Brain microvascular endothelial cell (primary cell): ENCODE results near the gene HNMT.
"Not testable (repeated sequence)": the region's sequence is repeated elsewhere in the genome, so short reads cannot be mapped to it uniquely, and the experiment has no call there.

Source experiments
- DNase-seq: peaks from one replicate; pipeline ENCODE4 v3.0.0-alpha.2; 2020
- H3K27ac ChIP-seq: fragments of 250-450 bp; sonication (Bioruptor Pico); 2 replicates; pipeline ENCODE4 v1.5.1; 2020; ENCODE audit warnings: mild to moderate bottlenecking, moderate library complexity
- H3K27me3 ChIP-seq: fragments of 250-450 bp; sonication (Bioruptor Pico); replicated peaks from 2 replicates; pipeline ENCODE4 v1.5.1; 2020; ENCODE audit warnings: mild to moderate bottlenecking
- H3K36me3 ChIP-seq: fragments of 250-450 bp; sonication (Bioruptor Pico); replicated peaks from 2 replicates; pipeline ENCODE4 v1.5.1; 2020; ENCODE audit warnings: mild to moderate bottlenecking
- H3K4me3 ChIP-seq: 2 replicates; pipeline ENCODE4 v1.5.1; 2011; ENCODE audit warnings: low read depth, mild to moderate bottlenecking, control low read depth, low read length, moderate library complexity
- CTCF ChIP-seq: IDR thresholded peaks from 2 replicates; pipeline ENCODE4 v1.5.1; 2011; ENCODE audit warnings: low read depth, mild to moderate bottlenecking, moderate library complexity, low read length, control low read depth, inconsistent platforms; ENCODE audit errors: missing control alignments
- in situ Hi-C: cut with HindIII; loops from 2 replicates; pipeline ENCODE4 v1.10.0; 2017; ENCODE audit warnings: low sequenced_read_pairs, low pct_ligation_motif_present

HNMT gene

DNA sequence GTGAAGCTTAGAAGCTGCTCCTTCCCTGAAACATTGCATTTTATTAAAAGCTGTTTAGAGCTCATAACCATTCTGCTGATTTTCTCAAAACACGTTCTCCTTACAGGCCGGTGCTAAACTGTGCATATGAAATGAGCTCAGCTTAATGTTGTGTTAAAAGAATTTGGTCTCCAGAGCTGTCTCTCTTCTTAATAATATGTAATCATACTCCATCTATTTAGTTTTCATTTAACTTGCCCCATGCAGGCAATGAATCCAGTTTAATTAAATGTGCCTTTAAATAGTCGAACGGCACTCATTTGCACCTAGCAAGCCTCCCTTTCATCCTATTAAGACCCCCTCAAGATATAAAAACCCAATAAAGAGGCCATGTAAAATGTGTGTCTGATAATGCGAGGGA, 76.3 kb downstream of the HNMT start:
- no peak for DNase-seq
- no peak for TF ChIP-seq CTCF
- in situ Hi-C loops = no loop called here
- Histone ChIP-seq H3K4me3 (no peak overlapping the region), H3K27me3 (no peaks in the 10 kb centered on the region), H3K36me3 (no peaks in the 10 kb centered on the region), H3K27ac (no peak overlapping the region)

- TF ChIP-seq CTCF = no peak
- Histone ChIP-seq H3K4me3 (no peak overlapping the region), H3K36me3 (no peaks in the 10 kb centered on the region), H3K27ac (no peak overlapping the region), H3K27me3 (no peaks in the 10 kb centered on the region)
- no peak for DNase-seq
- in situ Hi-C loops = no loop called here
Observed at GRCh38 chr2:138042311-138042710, 78.0 kb downstream of the HNMT start.

DNA sequence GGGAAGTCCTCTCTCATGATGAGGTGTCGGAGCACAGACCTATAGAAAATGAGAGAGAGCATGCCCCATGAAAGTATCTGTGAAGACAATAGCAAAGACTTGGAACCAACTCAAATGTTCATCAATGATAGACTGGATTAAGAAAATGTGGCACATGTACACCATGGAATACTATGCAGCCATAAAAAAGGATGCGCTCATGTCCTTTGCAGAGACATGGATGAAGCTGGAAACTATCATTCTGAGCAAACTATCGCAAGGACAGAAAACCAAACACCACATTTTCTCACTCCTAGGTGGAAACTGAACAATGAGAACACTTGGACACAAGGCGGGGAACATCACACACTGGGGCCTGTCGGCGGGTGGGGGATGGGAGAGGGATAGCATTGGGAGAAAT, 79.3 kb downstream of the HNMT start:
- H3K27me3 ChIP-seq, DNase-seq, H3K27ac ChIP-seq, H3K36me3 ChIP-seq, in situ Hi-C loops, H3K4me3 ChIP-seq: not testable (repeated sequence)

DNA sequence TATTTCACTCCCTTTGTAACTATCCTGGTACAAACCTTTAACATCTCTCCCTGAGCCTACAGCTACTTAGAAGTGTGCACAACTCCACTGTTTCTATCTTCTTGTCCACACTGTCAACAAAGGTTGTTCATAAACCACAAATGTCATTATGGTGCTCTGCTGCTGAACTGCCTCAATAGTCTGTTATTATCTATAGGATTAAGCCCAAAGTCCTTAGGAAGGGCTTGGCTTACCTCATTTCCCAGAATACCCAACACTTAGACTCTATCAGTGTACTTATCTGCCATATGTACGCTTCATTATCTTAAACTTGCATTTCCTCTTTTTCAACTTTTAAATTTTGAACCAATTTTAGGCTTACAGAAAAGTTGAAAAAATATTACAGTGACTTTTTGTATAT, 94.2 kb downstream of the HNMT start:
- no peak for TF ChIP-seq CTCF
- DNase-seq = no peak
- Histone ChIP-seq H3K27ac (no peak overlapping the region), H3K4me3 (no peak overlapping the region), H3K36me3 (no peaks in the 10 kb centered on the region), H3K27me3 (no peaks in the 10 kb centered on the region)
- in situ Hi-C loops = no loop called here

GRCh38 chr2:138059487-138060300, 95.4 kb downstream of the HNMT start:
- no peaks in the 10 kb centered on the region for H3K36me3 ChIP-seq
- no peak overlapping the region for H3K4me3 ChIP-seq
- H3K27ac ChIP-seq = peak overlapping the region; percentile 74
- in situ Hi-C loops = no loop called here
- H3K27me3 ChIP-seq = no peaks in the 10 kb centered on the region
- peak; percentile 89 for DNase-seq
- no peak for TF ChIP-seq CTCF

GRCh38 chr2:138060301-138060635, 96.0 kb downstream of the HNMT start:
- peak; percentile 95 for DNase-seq
- peak overlapping the region; percentile 74 for H3K27ac ChIP-seq
- H3K4me3 ChIP-seq = no peak overlapping the region
- no peak for TF ChIP-seq CTCF
- H3K36me3 ChIP-seq = no peaks in the 10 kb centered on the region
- no peaks in the 10 kb centered on the region for H3K27me3 ChIP-seq
- in situ Hi-C loops = no loop called here
